B cell (primary cell): ENCODE results near the gene CALHM1. TPM values are rescaled to one million over a fixed set of nuclear protein-coding genes. Genes with fewer than 3 reads are reported as not detected.

Experiments used
- ATAC-seq: fragments of 200-7000 bp; cut with Tn5 transposase; one replicate; pipeline ENCODE4 v1.10.0; 2021; ENCODE audit warnings: low read depth, mild to moderate bottlenecking, moderate number of reproducible peaks, moderate library complexity
- CTCF ChIA-PET: fragments of 350-600 bp; sonication (Branson Sonifier 250); formaldehyde crosslinking; loops from one replicate; lab custom pipeline; 2021; ENCODE audit warnings: antibody characterized with exemption, inconsistent platforms; lab: Charles Lee
- POLR2A ChIA-PET: fragments of 350-600 bp; sonication (Branson Sonifier 250); formaldehyde crosslinking; loops from one replicate; lab custom pipeline; 2021; ENCODE audit warnings: antibody characterized with exemption; lab: Charles Lee
- DNase-seq: peaks from one replicate; pipeline ENCODE4 v3.0.0; 2013
- H2AFZ ChIP-seq: 2 replicates; pipeline ENCODE4 v1.6.1; 2012; ENCODE audit warnings: mild to moderate bottlenecking, low read depth, low read length; ENCODE audit not compliant: insufficient read depth, poor library complexity, severe bottlenecking
- H3K27ac ChIP-seq, 2 donors: 1 replicate in 1 of 2; 2 replicates in 1 of 2; pipeline ENCODE4 v1.5.1; 2012 to 2013; ENCODE audit warnings: low read length in 2 of 2, mild to moderate bottlenecking in 2 of 2, moderate library complexity in 1 of 2
- H3K27me3 ChIP-seq, 4 experiments: fragments of 200-600 bp in 1 of 4; sonication (generic) in 1 of 4; replicated peaks in 1 of 4; 1 replicate in 2 of 4; 2 replicates in 2 of 4; pipeline versions ENCODE4 v1.6.1 to v1.7.0; 2013 to 2016; ENCODE audit warnings: low read length in 3 of 4, mild to moderate bottlenecking in 2 of 4, mixed read lengths in 1 of 4, moderate library complexity in 1 of 4; ENCODE audit not compliant: insufficient read depth in 4 of 4, control insufficient read depth in 3 of 4; ENCODE audit errors: control extremely low read depth in 1 of 4
- H3K36me3 ChIP-seq, 2 experiments: replicated peaks in 1 of 2; 1 replicate in 1 of 2; 2 replicates in 1 of 2; pipeline versions ENCODE4 v1.6.1 to v1.7.1; 2013; ENCODE audit warnings: low read length in 1 of 2; ENCODE audit not compliant: insufficient read depth in 2 of 2, control insufficient read depth in 1 of 2; ENCODE audit errors: control extremely low read depth in 1 of 2, extremely low read depth in 1 of 2
- H3K4me1 ChIP-seq, 2 donors: fragments of 200-600 bp in 1 of 2; sonication (generic) in 1 of 2; 1 replicate in 1 of 2; 2 replicates in 1 of 2; pipeline versions ENCODE4 v1.5.1 to v1.6.1; 2013 to 2017; ENCODE audit warnings: low read length in 2 of 2; ENCODE audit not compliant: control insufficient read depth in 2 of 2, insufficient read depth in 2 of 2
- H3K4me2 ChIP-seq: replicated peaks from 2 replicates; pipeline ENCODE3; 2012; ENCODE audit warnings: mild to moderate bottlenecking, low read depth, low read length; ENCODE audit not compliant: poor library complexity, severe bottlenecking
- H3K4me3 ChIP-seq, 5 experiments: fragments of 200-600 bp in 1 of 5; sonication (generic) in 1 of 5; 1 replicate in 3 of 5; 2 replicates in 2 of 5; pipeline versions ENCODE4 v1.5.1 to v1.7.0; 2011 to 2016; ENCODE audit warnings: low read length in 4 of 5, mild to moderate bottlenecking in 4 of 5, low read depth in 2 of 5, control low read depth in 1 of 5, moderate library complexity in 1 of 5; ENCODE audit not compliant: insufficient read depth in 1 of 5; ENCODE audit errors: control extremely low read depth in 1 of 5, extremely low read depth in 1 of 5
- H3K79me2 ChIP-seq: fragments of 200-600 bp; sonication (generic); one replicate; pipeline ENCODE4 v1.6.0; 2016; ENCODE audit warnings: low read length; ENCODE audit not compliant: control insufficient read depth, insufficient read depth
- H3K9ac ChIP-seq: fragments of 200-600 bp; sonication (generic); 2 replicates; pipeline ENCODE4 v1.6.1; 2017; ENCODE audit warnings: mild to moderate bottlenecking, low read length, moderate library complexity
- H3K9me3 ChIP-seq, 3 donors: one replicate each; pipeline versions ENCODE4 v1.6.1 to v1.7.1; 2013; ENCODE audit warnings: low read length in 2 of 3; ENCODE audit not compliant: control insufficient read depth in 2 of 3, insufficient read depth in 1 of 3; ENCODE audit errors: control extremely low read depth in 1 of 3
- H4K20me1 ChIP-seq: 2 replicates; pipeline ENCODE4 v1.6.0; 2012; ENCODE audit warnings: mild to moderate bottlenecking, low read length; ENCODE audit not compliant: insufficient read depth, control insufficient read depth, poor library complexity, severe bottlenecking
- H3K27ac Mint-ChIP-seq: one replicate; pipeline ENCODE4 v1.8.0; 2021; ENCODE audit warnings: mixed read lengths
- H3K27me3 Mint-ChIP-seq: one replicate; pipeline ENCODE4 v1.8.0; 2021; ENCODE audit warnings: mixed read lengths
- H3K4me1 Mint-ChIP-seq: one replicate; pipeline ENCODE4 v1.8.0; 2021; ENCODE audit warnings: mixed read lengths
- H3K4me3 Mint-ChIP-seq: one replicate; pipeline ENCODE4 v1.8.0; 2021; ENCODE audit warnings: mixed read lengths
- H3K9me3 Mint-ChIP-seq: one replicate; pipeline ENCODE4 v1.8.0; 2022; ENCODE audit warnings: mixed read lengths; ENCODE audit not compliant: insufficient read depth
- EZH2 ChIP-seq: IDR thresholded peaks from 2 replicates; pipeline ENCODE4 v1.6.1; 2012; ENCODE audit warnings: borderline replicate concordance, low read depth, mild to moderate bottlenecking, moderate library complexity, low read length; ENCODE audit not compliant: insufficient read depth, poor library complexity, severe bottlenecking
- WGBS: methylation state at CpG from one replicate; pipeline ENCODE4 v1.1.5; 2013; ENCODE audit warnings: missing lambda C conversion rate; ENCODE audit not compliant: insufficient coverage; 5-methylcytosine and 5-hydroxymethylcytosine counted together
- intact Hi-C: fragments of 100-400 bp; cut with micrococcal nuclease; formaldehyde crosslinking; loops from one replicate; pipeline ENCODE4 v1.10.0; 2022
- polyA plus RNA-seq: library from polyadenylated mRNA; depleted of rRNA; stranded (reverse); fragments of >200 nt; gene quantifications from 2 replicates; pipeline ENCODE4 v1.2.3, GENCODE V29; 2012
- total RNA-seq, 2 donors: library from RNA; stranded (reverse); fragments of 120-200 nt in 1 of 2; gene quantifications; 1 replicate in 1 of 2; 2 replicates in 1 of 2; pipeline versions ENCODE4 v1.2.3 to v1.2.4, GENCODE V29; 2013 to 2022
- TF ChIP-seq, protein P1 (sequence below): fragments of 200-600 bp; IDR thresholded peaks from one replicate; pipeline ENCODE4 v1.8.0; 2022; ENCODE audit warnings: antibody characterized with exemption, mild to moderate bottlenecking

The CALHM1 gene
- total and polyA plus RNA-seq, 2 donors (not counting 1 experiment from before 2014, with no cell fraction given) = 0.16 to 0.34 TPM

DNA sequence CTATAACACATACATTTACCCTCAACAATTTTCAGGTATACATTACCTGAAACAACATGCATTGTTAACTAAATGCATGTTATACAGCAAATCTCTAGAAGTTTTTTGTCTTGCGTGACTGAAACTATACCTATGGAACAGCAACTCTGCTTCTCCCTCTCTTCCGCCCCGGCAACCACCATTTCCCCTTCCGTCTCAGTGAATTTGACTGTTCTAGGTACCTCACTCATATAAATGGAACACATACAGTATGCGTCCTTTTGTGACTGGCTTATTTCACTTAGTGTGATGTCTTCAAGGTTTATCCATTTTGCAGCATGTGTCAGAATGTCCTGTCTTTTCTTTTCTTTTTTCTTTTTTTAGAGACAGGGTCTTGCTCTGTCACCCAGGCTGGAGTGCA is 29.1 kb downstream of the CALHM1 start:
- Histone ChIP-seq H3K9me3 (no peaks in the 10 kb centered on the region), H4K20me1 (no peaks in the 10 kb centered on the region), H2AFZ (no peak overlapping the region), H3K36me3 (peaks cover 0 to 63% of the 10 kb centered on the region in 2 experiments), H3K27ac (no peak overlapping the region), H3K9ac (no peak overlapping the region), H3K79me2 (no peaks in the 10 kb centered on the region), H3K27me3 (no peaks in the 10 kb centered on the region), H3K4me3 (no peak overlapping the region), H3K4me1 (no peaks in the 10 kb centered on the region), H3K4me2 (no peak overlapping the region)
- WGBS = 80% methylated on average over 1 of the region's 5 CpGs
- no peaks in the 10 kb centered on the region for H3K27me3 Mint-ChIP-seq
- H3K4me1 Mint-ChIP-seq = no peaks in the 10 kb centered on the region
- H3K4me3 Mint-ChIP-seq = no peak overlapping the region
- no peak for ATAC-seq
- TF ChIP-seq, protein P1, sequence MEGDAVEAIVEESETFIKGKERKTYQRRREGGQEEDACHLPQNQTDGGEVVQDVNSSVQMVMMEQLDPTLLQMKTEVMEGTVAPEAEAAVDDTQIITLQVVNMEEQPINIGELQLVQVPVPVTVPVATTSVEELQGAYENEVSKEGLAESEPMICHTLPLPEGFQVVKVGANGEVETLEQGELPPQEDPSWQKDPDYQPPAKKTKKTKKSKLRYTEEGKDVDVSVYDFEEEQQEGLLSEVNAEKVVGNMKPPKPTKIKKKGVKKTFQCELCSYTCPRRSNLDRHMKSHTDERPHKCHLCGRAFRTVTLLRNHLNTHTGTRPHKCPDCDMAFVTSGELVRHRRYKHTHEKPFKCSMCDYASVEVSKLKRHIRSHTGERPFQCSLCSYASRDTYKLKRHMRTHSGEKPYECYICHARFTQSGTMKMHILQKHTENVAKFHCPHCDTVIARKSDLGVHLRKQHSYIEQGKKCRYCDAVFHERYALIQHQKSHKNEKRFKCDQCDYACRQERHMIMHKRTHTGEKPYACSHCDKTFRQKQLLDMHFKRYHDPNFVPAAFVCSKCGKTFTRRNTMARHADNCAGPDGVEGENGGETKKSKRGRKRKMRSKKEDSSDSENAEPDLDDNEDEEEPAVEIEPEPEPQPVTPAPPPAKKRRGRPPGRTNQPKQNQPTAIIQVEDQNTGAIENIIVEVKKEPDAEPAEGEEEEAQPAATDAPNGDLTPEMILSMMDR = no peak
- no peak for TF ChIP-seq EZH2
- H3K9me3 Mint-ChIP-seq = no peaks in the 10 kb centered on the region
- no peak overlapping the region for H3K27ac Mint-ChIP-seq
- no peak for DNase-seq
- POLR2A ChIA-PET = no interaction called here
- intact Hi-C loops = no loop called here
- CTCF ChIA-PET = no interaction called here

DNA sequence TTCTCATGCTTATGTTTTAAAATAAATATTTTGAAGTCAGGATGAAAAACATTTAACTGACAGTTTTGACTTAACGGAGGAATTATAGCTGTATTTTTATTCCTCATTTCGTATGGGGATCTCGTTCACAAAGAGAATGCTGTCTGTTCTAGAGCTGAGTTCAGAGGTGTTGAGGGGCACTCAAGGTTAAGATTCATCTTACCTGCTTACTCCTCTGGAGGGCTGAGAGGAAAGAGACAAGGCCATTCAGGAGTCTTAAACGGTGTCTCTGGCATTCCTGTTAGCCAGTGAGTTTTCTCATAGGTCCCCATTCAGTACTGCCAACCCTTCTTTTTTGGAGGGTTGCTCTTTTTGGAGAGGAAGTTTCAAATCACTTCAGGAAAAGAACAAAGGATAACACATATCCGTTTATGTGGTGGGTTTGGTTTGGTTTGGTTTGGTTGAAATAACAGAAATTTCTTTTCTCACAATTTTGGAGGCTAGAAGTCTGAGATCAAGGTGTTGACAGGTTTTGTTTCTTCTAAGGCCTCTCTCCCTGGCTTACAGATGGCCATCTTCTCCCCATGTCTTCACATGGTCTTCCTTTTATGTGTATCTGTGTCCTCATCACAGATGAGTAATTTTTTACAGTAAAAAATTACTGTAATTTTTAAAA is 29.6 kb downstream of the CALHM1 start:
- WGBS = 20% methylated on average over 1 of the region's 5 CpGs
- Histone ChIP-seq H3K4me2 (no peak overlapping the region), H3K27me3 (no peaks in the 10 kb centered on the region), H4K20me1 (no peaks in the 10 kb centered on the region), H2AFZ (no peak overlapping the region), H3K9ac (no peak overlapping the region), H3K36me3 (peaks cover 0 to 62% of the 10 kb centered on the region in 2 experiments), H3K79me2 (no peaks in the 10 kb centered on the region), H3K9me3 (no peaks in the 10 kb centered on the region), H3K4me3 (no peak overlapping the region), H3K4me1 (no peaks in the 10 kb centered on the region), H3K27ac (peak overlapping the region in 1 of 2 donors; percentile 28)
- ChIA-PET POLR2A (no interaction called here), CTCF (interaction anchor here (2.9 kb wide), 1 partner anchor 12 kb away, joined by 12 read pairs; no protein-coding TSS in a partner anchor)
- Mint-ChIP-seq H3K4me1 (no peaks in the 10 kb centered on the region), H3K27me3 (no peaks in the 10 kb centered on the region), H3K9me3 (no peaks in the 10 kb centered on the region), H3K4me3 (no peak overlapping the region), H3K27ac (no peak overlapping the region)
- DNase-seq = no peak
- intact Hi-C loops = no loop called here
- TF ChIP-seq EZH2 = no peak
- TF ChIP-seq, protein P1 = no peak
- ATAC-seq = no peak
